SJSA1 (cell line): ENCODE results near the gene INPP5A. TPM values are rescaled to one million over a fixed set of nuclear protein-coding genes. Genes with fewer than 3 reads are reported as not detected.

ENCODE experiments used
- DNase-seq, 2 experiments: peaks; one replicate each; pipeline ENCODE4 v3.0.0-alpha.2; 2015 to 2020; ENCODE audit warnings: low spot score in 2 of 2, low read depth in 1 of 2
- H3K27ac ChIP-seq: fragments of 250-450 bp; sonication (Bioruptor Pico); 2 replicates; pipeline ENCODE4 v1.5.1; 2020; ENCODE audit warnings: mild to moderate bottlenecking, moderate library complexity
- H3K27me3 ChIP-seq: fragments of 250-450 bp; sonication (Bioruptor Pico); replicated peaks from 2 replicates; pipeline ENCODE4 v1.5.1; 2020; ENCODE audit warnings: mild to moderate bottlenecking, moderate library complexity
- H3K36me3 ChIP-seq: fragments of 250-450 bp; sonication (Bioruptor Pico); 2 replicates; pipeline ENCODE4 v1.5.1; 2020; ENCODE audit warnings: mild to moderate bottlenecking
- H3K4me1 ChIP-seq: fragments of 250-450 bp; sonication (Bioruptor Pico); replicated peaks from 2 replicates; pipeline ENCODE4 v1.6.1; 2021; ENCODE audit warnings: mild to moderate bottlenecking
- H3K4me3 ChIP-seq: fragments of 250-450 bp; sonication (Bioruptor Pico); 2 replicates; pipeline ENCODE4 v1.5.1; 2020; ENCODE audit warnings: mild to moderate bottlenecking
- H3K9me3 ChIP-seq: fragments of 250-450 bp; sonication (Bioruptor Pico); replicated peaks from 2 replicates; pipeline ENCODE4 v1.5.1; 2020; ENCODE audit warnings: mild to moderate bottlenecking
- total RNA-seq: library from RNA; depleted of rRNA; stranded (reverse); fragments of >200 nt; shearing (Covaris generic); gene quantifications from 2 replicates; pipeline ENCODE4 v1.2.3, GENCODE V29; 2014

INPP5A gene
- total RNA-seq, 1 experiment from 2014 or later = 56.8 TPM

- DNase-seq = no peak
- Histone ChIP-seq H3K27me3 (no peaks in the 10 kb centered on the region), H3K36me3 (no peaks in the 10 kb centered on the region), H3K4me1 (no peaks in the 10 kb centered on the region), H3K4me3 (no peak overlapping the region), H3K9me3 (no peaks in the 10 kb centered on the region), H3K27ac (no peak overlapping the region)
Measured at GRCh38 chr10:132582137-132582536, 44.5 kb downstream of the INPP5A start.

GRCh38 chr10:132582771-132583170 lies 45.2 kb downstream of the INPP5A start:
- Histone ChIP-seq H3K27me3 (no peaks in the 10 kb centered on the region), H3K4me1 (no peaks in the 10 kb centered on the region), H3K9me3 (no peaks in the 10 kb centered on the region), H3K27ac (no peak overlapping the region), H3K36me3 (no peaks in the 10 kb centered on the region), H3K4me3 (no peak overlapping the region)
- no peak for DNase-seq

- Histone ChIP-seq H3K36me3 (no peaks in the 10 kb centered on the region), H3K4me1 (no peaks in the 10 kb centered on the region; the same call in 1 of the 2 replicates), H3K27ac (no peak overlapping the region), H3K27me3 (no peaks in the 10 kb centered on the region), H3K9me3 (no peaks in the 10 kb centered on the region), H3K4me3 (no peak overlapping the region)
- DNase-seq = no peak
Measured at GRCh38 chr10:132583456-132583855, 45.9 kb downstream of the INPP5A start.

- Histone ChIP-seq H3K9me3 (no peaks in the 10 kb centered on the region), H3K4me1 (no peaks in the 10 kb centered on the region; the same call in 1 of the 2 replicates), H3K27ac (no peak overlapping the region), H3K36me3 (no peaks in the 10 kb centered on the region), H3K27me3 (no peaks in the 10 kb centered on the region), H3K4me3 (no peak overlapping the region)
- DNase-seq = no peak
Measured at GRCh38 chr10:132584081-132584480, 46.5 kb downstream of the INPP5A start.

DNA sequence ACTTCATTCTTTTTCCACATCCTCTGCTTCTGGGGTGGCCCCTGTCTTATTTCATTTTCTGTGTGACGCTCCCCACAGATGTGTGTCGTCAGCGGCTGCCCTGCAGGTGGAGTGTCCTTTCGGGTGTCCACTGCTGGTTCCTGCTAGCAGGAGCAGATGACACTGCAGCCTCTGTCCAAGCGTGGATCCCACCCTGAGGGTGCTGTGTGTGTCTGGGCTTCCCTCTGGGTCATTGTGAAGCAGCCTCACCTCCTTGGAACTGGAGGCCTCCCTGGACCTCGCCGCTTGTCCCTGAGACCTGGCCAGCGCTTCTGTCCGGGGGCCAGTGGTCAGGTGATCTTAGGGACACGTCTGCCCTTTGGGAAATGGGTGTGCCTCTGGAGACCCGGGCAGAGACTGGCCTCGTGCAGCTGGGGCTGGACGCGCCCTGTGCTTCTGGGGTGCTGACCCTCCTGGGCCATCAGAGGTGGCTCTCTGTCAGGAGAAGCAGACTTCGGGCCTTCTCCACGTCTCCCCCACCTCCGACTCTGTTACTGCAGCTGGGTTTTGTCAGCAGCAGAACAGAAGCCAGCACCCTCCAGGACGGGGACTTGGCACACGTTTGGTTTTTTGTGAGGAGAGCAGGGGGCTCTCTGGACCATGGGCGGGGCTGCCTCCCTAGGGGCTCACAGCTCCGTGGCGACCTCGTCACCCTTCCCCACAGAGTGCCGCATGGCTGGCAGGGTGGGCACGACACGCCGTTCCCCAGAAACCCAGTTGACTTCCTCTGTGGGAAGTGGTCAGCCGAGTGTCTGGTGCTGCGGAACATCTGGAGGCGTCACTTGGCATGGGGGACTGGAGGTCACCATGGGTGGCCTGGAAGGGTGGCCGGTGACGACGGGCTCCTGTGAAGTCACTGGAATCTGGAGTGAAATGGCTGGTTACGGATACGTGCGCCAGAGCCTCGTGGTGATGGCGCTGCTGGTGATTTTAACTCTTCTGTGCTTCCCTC lies 48.4 kb downstream of the INPP5A start:
- DNase-seq = no peak
- H3K9me3 ChIP-seq = no peaks in the 10 kb centered on the region
- H3K36me3 ChIP-seq = no peaks in the 10 kb centered on the region
- H3K4me1 ChIP-seq = peaks cover 10% of the 10 kb centered on the region
- no peak overlapping the region for H3K4me3 ChIP-seq
- H3K27ac ChIP-seq = no peak overlapping the region
- H3K27me3 ChIP-seq = no peaks in the 10 kb centered on the region

DNA sequence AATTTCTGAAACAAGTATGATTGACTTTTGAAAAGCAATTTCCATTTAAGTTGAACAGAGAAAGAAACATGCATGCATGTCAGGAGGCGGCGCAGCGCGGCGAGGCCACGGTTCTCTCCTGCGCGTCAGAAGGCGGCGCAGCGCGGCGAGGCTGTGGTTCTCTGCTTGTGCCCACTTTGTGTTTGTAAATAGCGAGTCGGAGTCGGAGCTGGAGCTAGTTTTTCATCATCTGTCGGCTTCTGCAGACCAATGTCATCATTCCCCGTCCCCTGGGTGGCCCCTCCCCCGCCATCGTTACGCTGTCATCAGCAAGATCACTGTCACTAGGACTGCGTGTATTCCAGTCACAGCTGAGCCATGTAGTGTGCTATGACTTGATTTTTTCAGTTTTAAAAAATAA lies 49.2 kb downstream of the INPP5A start:
- Histone ChIP-seq H3K36me3 (no peaks in the 10 kb centered on the region), H3K4me1 (peaks cover 17% of the 10 kb centered on the region), H3K27me3 (no peaks in the 10 kb centered on the region), H3K4me3 (no peak overlapping the region), H3K27ac (no peak overlapping the region), H3K9me3 (no peaks in the 10 kb centered on the region)
- no peak for DNase-seq

- no peak for DNase-seq
- no peak overlapping the region for H3K27ac ChIP-seq
- H3K4me3 ChIP-seq = no peak overlapping the region
- H3K9me3 ChIP-seq = no peaks in the 10 kb centered on the region
- H3K27me3 ChIP-seq = no peaks in the 10 kb centered on the region
- H3K36me3 ChIP-seq = no peaks in the 10 kb centered on the region
- H3K4me1 ChIP-seq = peaks cover 21% of the 10 kb centered on the region
Measured at GRCh38 chr10:132587175-132587574, 49.6 kb downstream of the INPP5A start.

GRCh38 chr10:132588301-132589013 lies 50.9 kb downstream of the INPP5A start:
- no peak for DNase-seq
- H3K36me3 ChIP-seq = no peaks in the 10 kb centered on the region
- H3K4me3 ChIP-seq = no peak overlapping the region
- H3K9me3 ChIP-seq = no peaks in the 10 kb centered on the region
- H3K27ac ChIP-seq = no peak overlapping the region
- no peaks in the 10 kb centered on the region for H3K27me3 ChIP-seq
- H3K4me1 ChIP-seq = peaks cover 29% of the 10 kb centered on the region

DNA sequence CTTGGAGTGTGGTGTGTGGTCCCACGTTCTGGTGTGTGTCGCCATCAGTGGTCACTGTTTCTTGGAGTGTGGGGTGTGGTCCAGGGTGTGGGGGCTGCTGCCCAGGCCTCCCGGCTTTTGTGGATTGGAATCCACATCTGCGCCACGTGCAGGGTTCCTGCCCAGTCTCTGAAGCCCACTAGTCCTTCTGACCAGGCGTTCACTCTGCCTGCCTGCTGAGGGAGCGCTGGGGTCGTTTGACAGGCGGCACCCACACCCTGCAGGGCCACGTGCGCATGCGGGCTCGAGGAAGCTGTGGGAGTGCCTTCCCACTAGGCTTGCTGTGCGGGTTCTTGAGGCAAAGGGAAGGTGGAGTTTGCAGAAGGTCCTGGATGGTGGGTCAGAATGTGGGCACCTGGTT lies 51.4 kb downstream of the INPP5A start:
- Histone ChIP-seq H3K9me3 (no peaks in the 10 kb centered on the region), H3K4me3 (no peak overlapping the region)
- no peak for DNase-seq

DNA sequence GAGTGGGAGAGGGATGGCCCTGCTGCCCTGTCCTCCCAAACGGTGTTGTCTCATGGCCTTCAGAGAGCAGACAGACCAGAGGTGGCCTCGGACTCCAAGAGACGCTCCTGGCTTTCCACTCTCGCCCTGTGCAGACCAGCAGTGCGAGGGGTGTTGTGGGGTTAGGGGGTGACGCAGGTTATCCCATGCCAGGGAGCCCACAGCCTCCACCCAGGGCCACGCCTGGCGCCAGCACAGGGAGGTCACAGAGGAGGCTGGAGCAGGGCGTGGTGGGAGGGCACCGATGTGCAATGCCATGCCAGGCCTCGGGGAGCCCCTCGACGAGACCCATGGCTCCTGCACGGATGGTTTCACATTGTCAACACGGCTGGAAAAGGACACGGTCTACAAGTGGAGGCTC lies 52.1 kb downstream of the INPP5A start:
- no peak for DNase-seq
- Histone ChIP-seq H3K9me3 (no peaks in the 10 kb centered on the region), H3K27ac (no peak overlapping the region), H3K36me3 (no peaks in the 10 kb centered on the region), H3K4me1 (peaks cover 33% of the 10 kb centered on the region), H3K27me3 (no peaks in the 10 kb centered on the region), H3K4me3 (no peak overlapping the region)

More for the DNA sequence above, 51.4 kb downstream of the INPP5A start:
- Histone ChIP-seq H3K36me3 (no peaks in the 10 kb centered on the region), H3K4me1 (peaks cover 33% of the 10 kb centered on the region), H3K27me3 (no peaks in the 10 kb centered on the region), H3K27ac (no peak overlapping the region)

DNA sequence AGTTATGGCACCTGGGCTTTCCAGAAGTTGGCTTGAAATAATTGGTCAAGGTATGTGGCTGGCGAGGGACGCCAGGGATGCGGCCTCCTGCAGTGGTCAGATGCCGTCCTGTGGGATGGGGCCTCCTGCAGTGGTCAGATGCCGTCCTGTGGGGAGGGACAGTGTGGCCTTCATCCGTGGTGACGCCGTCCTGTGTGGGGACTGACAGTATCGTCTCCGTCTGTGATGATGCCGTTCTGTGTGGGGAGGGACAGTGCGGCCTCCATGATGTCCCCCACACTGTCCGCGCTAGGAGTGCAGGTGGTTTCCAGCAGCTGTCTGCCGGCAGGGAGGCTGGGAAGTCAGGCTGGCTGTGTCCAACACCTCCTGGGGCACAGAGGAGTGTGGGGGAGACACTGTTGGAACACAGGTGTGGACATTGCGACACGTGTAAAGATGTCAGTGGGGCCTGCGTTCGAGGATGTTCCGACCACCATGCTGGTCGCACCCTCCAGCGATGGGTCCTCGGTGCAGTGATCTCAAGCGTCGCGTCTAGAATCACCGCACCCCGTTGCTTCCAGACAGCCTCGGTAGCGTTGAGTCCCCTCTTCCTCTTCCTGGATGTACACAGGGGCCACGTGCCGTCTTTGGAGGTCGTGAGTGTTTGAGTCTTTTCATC lies 52.6 kb downstream of the INPP5A start:
- Histone ChIP-seq H3K9me3 (no peaks in the 10 kb centered on the region; the same call in 1 of the 2 replicates), H3K27ac (no peak overlapping the region), H3K36me3 (no peaks in the 10 kb centered on the region), H3K4me1 (peaks cover 34% of the 10 kb centered on the region), H3K27me3 (no peaks in the 10 kb centered on the region), H3K4me3 (no peak overlapping the region)
- DNase-seq = no peak

DNA sequence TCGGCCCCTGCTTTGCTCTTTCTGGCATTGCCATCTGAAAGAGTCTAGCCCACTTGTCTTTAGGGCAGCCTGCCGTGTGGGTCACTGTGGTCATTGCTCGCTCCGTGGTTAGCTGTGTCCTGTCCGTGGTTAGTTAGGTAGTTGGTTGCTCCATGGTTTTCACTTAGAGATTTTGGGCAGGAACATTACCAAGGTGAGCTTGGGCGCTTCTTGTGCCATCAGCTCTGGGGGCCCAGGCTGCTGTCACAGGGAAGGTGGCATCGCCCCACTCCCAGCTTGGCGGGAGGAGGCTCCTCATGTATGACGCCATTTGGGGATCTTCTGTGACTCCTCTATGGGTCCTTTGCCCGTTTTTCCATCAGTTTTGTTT lies 53.1 kb downstream of the INPP5A start:
- H3K9me3 ChIP-seq = no peaks in the 10 kb centered on the region; the same call in 1 of the 2 replicates
- no peaks in the 10 kb centered on the region for H3K27me3 ChIP-seq
- peaks cover 39% of the 10 kb centered on the region for H3K4me1 ChIP-seq
- H3K27ac ChIP-seq = no peak overlapping the region
- H3K4me3 ChIP-seq = no peak overlapping the region
- no peaks in the 10 kb centered on the region for H3K36me3 ChIP-seq
- DNase-seq = peak in 1 of 2 experiments; percentile 35

- no peaks in the 10 kb centered on the region for H3K27me3 ChIP-seq
- H3K27ac ChIP-seq = no peak overlapping the region
- peaks cover 46% of the 10 kb centered on the region for H3K4me1 ChIP-seq
- H3K4me3 ChIP-seq = no peak overlapping the region
- H3K9me3 ChIP-seq = no peaks in the 10 kb centered on the region; the same call in 1 of the 2 replicates
- peak; percentile 50 to 71 for DNase-seq
- H3K36me3 ChIP-seq = no peaks in the 10 kb centered on the region
Measured at GRCh38 chr10:132591166-132591971, 53.8 kb downstream of the INPP5A start.
